HUES48 (cell line): ENCODE measurements around the gene NR2F1-AS1.

ENCODE experiments used
- H3K27ac ChIP-seq: one replicate; pipeline ENCODE4 v1.7.0; 2013; ENCODE audit warnings: low read depth, low read length, inconsistent platforms
- H3K27me3 ChIP-seq: 2 replicates; pipeline ENCODE4 v1.6.1; 2013; ENCODE audit warnings: mild to moderate bottlenecking, low read length; ENCODE audit not compliant: control insufficient read depth, insufficient read depth
- H3K36me3 ChIP-seq: 2 replicates; pipeline ENCODE4 v1.6.1; 2013; ENCODE audit warnings: low read length; ENCODE audit not compliant: control insufficient read depth, insufficient read depth
- H3K4me1 ChIP-seq: 2 replicates; pipeline ENCODE4 v1.6.1; 2013; ENCODE audit warnings: mild to moderate bottlenecking, low read length; ENCODE audit not compliant: control insufficient read depth, insufficient read depth
- H3K4me3 ChIP-seq: 2 replicates; pipeline ENCODE4 v1.5.1; 2013; ENCODE audit warnings: mild to moderate bottlenecking, low read depth, low read length
- H3K9ac ChIP-seq: 2 replicates; pipeline ENCODE4 v1.6.1; 2013; ENCODE audit warnings: mild to moderate bottlenecking, low read depth, low read length, moderate library complexity
- H3K9me3 ChIP-seq: 2 replicates; pipeline ENCODE4 v1.6.1; 2013; ENCODE audit warnings: low read length; ENCODE audit not compliant: control insufficient read depth, insufficient read depth

The NR2F1-AS1 gene

GRCh38 chr5:93415819-93416218, 165.2 kb downstream of the NR2F1-AS1 start:
- no peak overlapping the region for H3K4me3 ChIP-seq
- no peaks in the 10 kb centered on the region for H3K27me3 ChIP-seq
- H3K27ac ChIP-seq, result no peak overlapping the region
- no peak overlapping the region for H3K9ac ChIP-seq
- H3K9me3 ChIP-seq, result no peaks in the 10 kb centered on the region
- no peaks in the 10 kb centered on the region for H3K36me3 ChIP-seq
- H3K4me1 ChIP-seq, result peaks cover 8% of the 10 kb centered on the region

- peaks cover 14% of the 10 kb centered on the region for H3K4me1 ChIP-seq
- no peaks in the 10 kb centered on the region for H3K36me3 ChIP-seq
- H3K9ac ChIP-seq, result no peak overlapping the region
- no peak overlapping the region for H3K4me3 ChIP-seq
- no peak overlapping the region for H3K27ac ChIP-seq
- no peaks in the 10 kb centered on the region for H3K9me3 ChIP-seq
- H3K27me3 ChIP-seq, result no peaks in the 10 kb centered on the region
Observed at GRCh38 chr5:93411716-93412115, 169.3 kb downstream of the NR2F1-AS1 start.

- Histone ChIP-seq H3K4me1 (peaks cover 14% of the 10 kb centered on the region), H3K27me3 (no peaks in the 10 kb centered on the region), H3K4me3 (no peak overlapping the region), H3K27ac (no peak overlapping the region), H3K9ac (no peak overlapping the region), H3K9me3 (0 out of 2 replicates have a peak, but pooled peaks cover 2% of the 10 kb centered on the region), H3K36me3 (no peaks in the 10 kb centered on the region)
Observed at GRCh38 chr5:93409691-93410090, 171.3 kb downstream of the NR2F1-AS1 start.

DNA sequence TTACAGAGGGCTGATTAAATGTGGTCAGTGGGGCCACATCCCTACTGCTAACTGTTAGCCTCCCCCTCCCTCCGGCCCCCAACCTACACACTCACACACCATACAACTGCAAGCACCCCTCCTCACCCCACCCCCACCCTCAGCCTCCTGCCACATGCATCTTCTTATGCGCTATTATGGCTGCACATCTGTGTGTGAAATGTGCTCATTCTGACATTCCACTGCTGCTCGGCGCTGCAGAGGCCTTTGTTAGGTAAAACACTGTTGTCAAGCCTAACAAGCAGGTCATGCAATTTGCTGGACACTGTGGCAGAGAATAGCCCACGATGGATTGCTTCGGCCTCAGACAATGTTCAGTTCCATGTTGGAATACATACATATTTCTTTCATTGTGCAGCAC, 173.6 kb downstream of the NR2F1-AS1 start:
- peaks cover 14% of the 10 kb centered on the region for H3K4me1 ChIP-seq
- H3K9me3 ChIP-seq, result 0 out of 2 replicates have a peak, but pooled peaks cover 2% of the 10 kb centered on the region
- no peaks in the 10 kb centered on the region for H3K27me3 ChIP-seq
- no peak overlapping the region for H3K9ac ChIP-seq
- H3K36me3 ChIP-seq, result no peaks in the 10 kb centered on the region
- H3K4me3 ChIP-seq, result no peak overlapping the region
- no peak overlapping the region for H3K27ac ChIP-seq

DNA sequence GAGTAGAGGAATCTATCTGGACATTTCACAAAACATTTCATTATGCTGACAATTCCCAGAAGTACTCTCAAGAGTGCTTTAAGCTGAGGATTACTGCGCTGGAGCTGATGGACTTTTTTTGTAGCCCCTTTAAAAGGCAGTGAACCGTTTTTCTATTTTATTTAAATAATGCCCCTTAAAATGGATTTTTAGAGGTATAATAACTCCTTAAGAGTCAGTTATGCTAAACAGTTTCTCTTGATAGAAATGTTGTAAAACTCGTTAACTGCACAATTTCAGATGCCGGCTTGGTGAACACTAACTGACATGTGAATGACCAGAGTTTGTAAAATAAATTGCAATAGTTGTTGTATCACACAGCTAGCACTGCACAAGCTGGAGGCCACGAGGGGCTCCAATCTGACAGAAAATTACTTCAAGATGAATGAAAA, 174.0 kb downstream of the NR2F1-AS1 start:
- Histone ChIP-seq H3K4me1 (peaks cover 14% of the 10 kb centered on the region), H3K9me3 (0 out of 2 replicates have a peak, but pooled peaks cover 2% of the 10 kb centered on the region), H3K36me3 (no peaks in the 10 kb centered on the region), H3K4me3 (no peak overlapping the region), H3K9ac (no peak overlapping the region), H3K27ac (no peak overlapping the region), H3K27me3 (no peaks in the 10 kb centered on the region)

DNA sequence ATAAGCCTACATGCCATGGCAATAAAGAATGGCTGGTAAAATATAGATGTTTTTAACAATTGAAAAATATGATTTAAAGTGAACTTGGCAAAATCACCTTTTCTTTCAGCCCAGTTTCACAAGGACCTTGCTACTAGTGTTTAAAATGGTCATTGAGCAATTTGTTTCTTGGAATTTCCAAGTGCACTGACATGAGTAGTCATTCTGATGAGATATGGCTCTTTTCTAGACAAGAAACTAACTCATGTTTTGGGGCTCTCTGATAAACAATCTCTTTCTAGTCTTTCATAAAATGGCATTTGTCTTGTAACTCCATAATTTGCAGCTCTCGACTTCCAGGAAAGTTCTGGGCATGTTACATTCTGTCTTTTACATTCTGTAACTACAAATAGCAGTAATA, 176.8 kb downstream of the NR2F1-AS1 start:
- Histone ChIP-seq H3K9ac (no peak overlapping the region), H3K4me1 (peaks cover 14% of the 10 kb centered on the region), H3K27me3 (no peaks in the 10 kb centered on the region), H3K27ac (no peak overlapping the region), H3K36me3 (no peaks in the 10 kb centered on the region), H3K9me3 (0 out of 2 replicates have a peak, but pooled peaks cover 2% of the 10 kb centered on the region), H3K4me3 (no peak overlapping the region)

DNA sequence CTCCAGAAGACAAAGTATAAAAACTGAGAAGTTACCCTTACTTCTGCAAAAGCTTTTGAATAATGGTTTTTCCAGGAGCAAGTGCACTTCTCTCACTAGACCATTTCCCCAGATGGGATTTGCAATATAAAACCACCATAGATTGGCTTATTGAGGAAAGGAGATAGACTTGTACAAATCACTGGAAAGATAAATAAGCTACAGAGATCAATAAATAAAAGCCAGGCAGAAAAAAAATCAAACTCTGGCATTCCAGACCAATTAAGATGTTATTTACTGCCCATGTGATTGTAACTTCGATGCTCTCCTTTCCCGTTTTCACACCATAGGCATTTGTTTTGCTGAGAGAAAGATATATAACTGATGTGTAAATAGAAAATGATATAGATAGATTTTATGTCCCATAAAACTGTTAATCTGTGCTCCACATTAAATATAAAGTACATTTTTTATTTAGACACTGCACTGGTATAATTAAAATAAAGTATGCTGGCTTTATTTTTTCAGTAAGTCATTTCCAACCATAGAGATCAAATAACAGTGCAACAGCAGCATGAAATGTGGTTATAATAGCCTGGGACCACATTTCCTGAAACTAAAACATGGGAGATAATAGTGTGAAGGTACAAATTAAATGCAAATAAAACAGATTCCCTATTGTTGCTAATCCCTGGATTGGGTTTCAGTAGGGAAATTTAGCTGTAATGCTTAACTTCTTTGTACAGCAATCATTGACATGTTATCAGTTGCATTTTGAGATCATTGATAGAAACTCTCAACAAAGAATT, 177.7 kb downstream of the NR2F1-AS1 start:
- no peaks in the 10 kb centered on the region for H3K36me3 ChIP-seq
- 0 out of 2 replicates have a peak, but pooled peaks cover 2% of the 10 kb centered on the region for H3K9me3 ChIP-seq
- H3K9ac ChIP-seq, result no peak overlapping the region
- H3K4me1 ChIP-seq, result peaks cover 13% of the 10 kb centered on the region
- H3K27ac ChIP-seq, result no peak overlapping the region
- H3K27me3 ChIP-seq, result no peaks in the 10 kb centered on the region
- H3K4me3 ChIP-seq, result no peak overlapping the region

GRCh38 chr5:93402451-93402850, 178.6 kb downstream of the NR2F1-AS1 start:
- Histone ChIP-seq H3K9ac (no peak overlapping the region), H3K9me3 (0 out of 2 replicates have a peak, but pooled peaks cover 2% of the 10 kb centered on the region), H3K4me3 (no peak overlapping the region), H3K27me3 (no peaks in the 10 kb centered on the region), H3K4me1 (peaks cover 4% of the 10 kb centered on the region), H3K36me3 (no peaks in the 10 kb centered on the region), H3K27ac (no peak overlapping the region)

- no peak overlapping the region for H3K9ac ChIP-seq
- H3K4me3 ChIP-seq, result no peak overlapping the region
- no peaks in the 10 kb centered on the region for H3K36me3 ChIP-seq
- 0 out of 2 replicates have a peak, but pooled peaks cover 2% of the 10 kb centered on the region for H3K9me3 ChIP-seq
- H3K27ac ChIP-seq, result no peak overlapping the region
- H3K27me3 ChIP-seq, result no peaks in the 10 kb centered on the region
- no peaks in the 10 kb centered on the region for H3K4me1 ChIP-seq
Observed at GRCh38 chr5:93401634-93402213, 179.3 kb downstream of the NR2F1-AS1 start.

GRCh38 chr5:93399675-93400074, 181.3 kb downstream of the NR2F1-AS1 start:
- no peaks in the 10 kb centered on the region for H3K27me3 ChIP-seq
- no peaks in the 10 kb centered on the region for H3K36me3 ChIP-seq
- no peak overlapping the region for H3K4me3 ChIP-seq
- H3K9me3 ChIP-seq, result no peaks in the 10 kb centered on the region
- H3K27ac ChIP-seq, result no peak overlapping the region
- H3K9ac ChIP-seq, result no peak overlapping the region
- H3K4me1 ChIP-seq, result no peaks in the 10 kb centered on the region

DNA sequence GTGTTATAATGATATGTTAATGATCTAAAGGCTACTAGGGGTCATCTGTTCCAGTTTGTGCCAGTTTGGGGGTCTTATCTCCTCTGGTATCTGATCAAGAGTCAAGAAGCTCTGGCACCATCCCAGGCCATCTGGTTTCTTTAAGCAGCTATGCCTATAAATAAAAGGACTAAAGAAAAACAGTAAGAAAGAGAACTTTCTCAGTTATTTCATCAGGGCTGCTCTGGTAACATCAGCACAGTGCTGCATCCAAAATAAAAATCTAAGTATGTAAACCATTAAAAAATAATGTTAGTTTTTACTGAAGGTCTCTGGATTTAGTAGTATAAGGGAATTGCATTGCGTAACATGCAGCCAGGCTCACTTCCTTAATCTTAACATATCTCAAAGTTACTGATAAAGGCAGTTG, 185.0 kb downstream of the NR2F1-AS1 start:
- no peaks in the 10 kb centered on the region for H3K9me3 ChIP-seq
- H3K36me3 ChIP-seq, result no peaks in the 10 kb centered on the region
- H3K27me3 ChIP-seq, result no peaks in the 10 kb centered on the region
- H3K4me3 ChIP-seq, result no peak overlapping the region
- no peaks in the 10 kb centered on the region for H3K4me1 ChIP-seq
- no peak overlapping the region for H3K9ac ChIP-seq
- H3K27ac ChIP-seq, result no peak overlapping the region
